HG02981 (cell line): ENCODE measurements around the gene KLK4.

Experiments
- ATAC-seq: cut with Tn5 transposase; IDR thresholded peaks from one replicate; pipeline ENCODE4 v1.9.1; 2021; ENCODE audit warnings: mild to moderate bottlenecking, moderate library complexity; ENCODE audit not compliant: unreplicated experiment

Gene KLK4

GRCh38 chr19:50889638-50890037 is 21.6 kb downstream of the KLK4 start:
- ATAC-seq: no peak

- no peak for ATAC-seq
Observed at GRCh38 chr19:50882188-50882587, 29.0 kb downstream of the KLK4 start.

DNA sequence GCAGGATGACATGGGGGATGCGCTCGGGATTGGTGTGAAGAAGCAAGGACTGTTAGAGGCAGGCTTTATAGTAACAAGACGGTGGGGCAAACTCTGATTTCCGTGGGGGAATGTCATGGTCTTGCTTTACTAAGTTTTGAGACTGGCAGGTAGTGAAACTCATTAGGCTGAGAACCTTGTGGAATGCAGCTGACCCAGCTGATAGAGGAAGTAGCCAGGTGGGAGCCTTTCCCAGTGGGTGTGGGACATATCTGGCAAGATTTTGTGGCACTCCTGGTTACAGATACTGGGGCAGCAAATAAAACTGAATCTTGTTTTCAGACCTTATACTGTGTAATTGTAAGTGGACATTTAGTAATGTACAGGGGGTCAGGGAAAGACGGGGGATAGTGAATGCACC is 31.0 kb downstream of the KLK4 start:
- ATAC-seq: no peak

- ATAC-seq: no peak
Observed at GRCh38 chr19:50878851-50879250, 32.3 kb downstream of the KLK4 start.

GRCh38 chr19:50877338-50877737 is 33.9 kb downstream of the KLK4 start:
- no peak for ATAC-seq

- no peak for ATAC-seq
Observed at GRCh38 chr19:50876456-50876855, 34.7 kb downstream of the KLK4 start.

DNA sequence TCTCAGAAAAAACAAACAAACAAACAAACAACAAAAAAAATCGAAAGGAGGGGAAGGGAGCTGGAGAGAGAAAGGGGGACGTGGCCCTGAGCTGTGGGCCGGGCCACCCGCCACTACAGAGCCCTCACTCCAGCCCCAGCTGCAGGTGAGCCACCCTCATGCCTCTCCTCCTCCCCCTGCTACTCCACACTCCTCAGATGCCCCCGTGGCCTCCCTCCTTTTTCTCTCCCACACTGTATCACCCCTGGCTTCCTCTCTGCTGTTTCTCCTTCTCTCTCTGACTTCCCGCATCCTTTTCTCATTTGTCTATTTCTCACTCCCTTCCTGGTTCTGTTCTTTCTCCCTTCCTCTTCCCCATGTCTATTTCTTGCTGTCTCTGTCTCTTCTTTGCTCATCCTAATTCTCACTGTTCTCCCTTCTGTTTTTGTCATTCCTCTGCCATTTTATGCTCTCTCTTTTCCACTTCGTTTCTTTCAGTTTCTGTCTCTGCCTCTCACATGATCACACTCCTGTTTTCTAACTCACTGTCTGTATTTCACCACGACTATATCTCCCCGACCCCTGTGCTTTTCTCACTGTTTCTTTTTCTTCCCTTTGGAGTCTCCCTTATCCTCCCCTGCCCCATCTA is 35.3 kb downstream of the KLK4 start:
- ATAC-seq: no peak

DNA sequence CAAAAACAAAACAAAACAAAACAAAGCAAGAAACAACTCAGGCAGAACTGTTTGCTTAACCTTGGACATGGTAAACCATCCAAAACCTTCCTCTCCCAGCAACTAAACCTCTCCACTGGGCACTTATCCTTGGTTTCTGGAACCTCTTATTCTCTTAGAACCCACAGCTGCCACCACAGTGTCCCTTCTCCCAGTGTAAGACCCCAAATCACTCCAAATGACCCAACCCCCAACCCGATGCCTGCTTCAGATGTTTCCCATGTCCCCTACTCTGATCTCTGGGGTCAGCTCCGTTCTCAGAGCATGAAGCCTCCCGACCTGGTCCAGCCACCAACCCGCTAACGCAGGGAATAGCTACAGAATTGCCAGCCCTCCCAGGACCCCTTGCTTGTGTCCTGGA is 37.0 kb downstream of the KLK4 start:
- no peak for ATAC-seq

DNA sequence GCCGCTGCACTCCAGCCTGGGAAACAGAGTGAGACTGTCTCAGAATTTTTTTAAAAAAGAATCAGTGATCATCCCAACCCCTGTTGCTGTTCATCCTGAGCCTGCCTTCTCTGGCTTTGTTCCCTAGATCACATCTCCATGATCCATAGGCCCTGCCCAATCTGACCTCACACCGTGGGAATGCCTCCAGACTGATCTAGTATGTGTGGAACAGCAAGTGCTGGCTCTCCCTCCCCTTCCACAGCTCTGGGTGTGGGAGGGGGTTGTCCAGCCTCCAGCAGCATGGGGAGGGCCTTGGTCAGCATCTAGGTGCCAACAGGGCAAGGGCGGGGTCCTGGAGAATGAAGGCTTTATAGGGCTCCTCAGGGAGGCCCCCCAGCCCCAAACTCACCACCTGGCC is 38.1 kb downstream of the KLK4 start, which contains the start of gene KLK2:
Gene KLK2 (plus strand): TSS at position 384 of the 400 bp plus-strand sequence. CDS start 35 bp downstream, outside the sequence.
- ATAC-seq: no peak

DNA sequence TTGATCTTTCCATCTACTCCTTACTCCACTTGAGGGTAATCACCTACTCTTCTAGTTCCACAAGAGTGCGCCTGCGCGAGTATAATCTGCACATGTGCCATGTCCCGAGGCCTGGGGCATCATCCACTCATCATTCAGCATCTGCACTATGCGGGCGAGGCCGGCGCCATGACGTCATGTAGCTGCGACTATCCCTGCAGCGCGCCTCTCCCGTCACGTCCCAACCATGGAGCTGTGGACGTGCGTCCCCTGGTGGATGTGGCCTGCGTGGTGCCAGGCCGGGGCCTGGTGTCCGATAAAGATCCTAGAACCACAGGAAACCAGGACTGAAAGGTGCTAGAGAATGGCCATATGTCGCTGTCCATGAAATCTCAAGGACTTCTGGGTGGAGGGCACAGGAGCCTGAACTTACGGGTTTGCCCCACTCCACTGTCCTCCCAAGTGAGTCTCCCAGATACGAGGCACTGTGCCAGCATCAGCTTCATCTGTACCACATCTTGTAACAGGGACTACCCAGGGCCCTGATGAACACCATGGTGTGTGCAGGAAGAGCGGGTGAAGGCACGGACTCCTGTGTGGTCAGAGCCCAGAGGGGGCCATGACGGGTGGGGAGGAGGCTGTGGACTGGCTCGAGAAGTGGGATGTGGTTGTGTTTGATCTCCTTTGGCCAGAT is 40.6 kb downstream of the KLK4 start:
- no peak for ATAC-seq

GRCh38 chr19:50869479-50869878 is 41.7 kb downstream of the KLK4 start:
- no peak for ATAC-seq

GRCh38 chr19:50861496-50862286 is 49.5 kb downstream of the KLK4 start:
- ATAC-seq: no peak

GRCh38 chr19:50861010-50861409 is 50.2 kb downstream of the KLK4 start:
- ATAC-seq: no peak

DNA sequence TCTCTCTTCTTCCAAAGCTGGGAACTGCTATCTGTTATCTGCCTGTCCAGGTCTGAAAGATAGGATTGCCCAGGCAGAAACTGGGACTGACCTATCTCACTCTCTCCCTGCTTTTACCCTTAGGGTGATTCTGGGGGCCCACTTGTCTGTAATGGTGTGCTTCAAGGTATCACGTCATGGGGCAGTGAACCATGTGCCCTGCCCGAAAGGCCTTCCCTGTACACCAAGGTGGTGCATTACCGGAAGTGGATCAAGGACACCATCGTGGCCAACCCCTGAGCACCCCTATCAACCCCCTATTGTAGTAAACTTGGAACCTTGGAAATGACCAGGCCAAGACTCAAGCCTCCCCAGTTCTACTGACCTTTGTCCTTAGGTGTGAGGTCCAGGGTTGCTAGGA is 51.3 kb downstream of the KLK4 start:
- no peak for ATAC-seq

- ATAC-seq: no peak
Observed at GRCh38 chr19:50858886-50859285, 52.3 kb downstream of the KLK4 start.

GRCh38 chr19:50857366-50857765 is 53.8 kb downstream of the KLK4 start:
- ATAC-seq: no peak
